Activated naive CD8-positive, alpha-beta T cell treated with anti-CD3 and anti-CD28 coated beads, Interleukin-2, amount 50 U/mL, for 16 hours (primary cell): ENCODE results near the gene RNF214.
"Not testable (repeated sequence)": the region's sequence is repeated elsewhere in the genome, so short reads cannot be mapped to it uniquely, and the experiment has no call there.

ENCODE experiments used
- DNase-seq: peaks from one replicate; pipeline ENCODE4 v3.0.0-alpha.2; 2020; ENCODE audit warnings: low read depth, low spot score

RNF214 gene

GRCh38 chr11:117197516-117198456 is 34.7 kb upstream of the RNF214 start:
- DNase-seq, result no peak

GRCh38 chr11:117198613-117199012 is 33.9 kb upstream of the RNF214 start:
- no peak for DNase-seq

DNA sequence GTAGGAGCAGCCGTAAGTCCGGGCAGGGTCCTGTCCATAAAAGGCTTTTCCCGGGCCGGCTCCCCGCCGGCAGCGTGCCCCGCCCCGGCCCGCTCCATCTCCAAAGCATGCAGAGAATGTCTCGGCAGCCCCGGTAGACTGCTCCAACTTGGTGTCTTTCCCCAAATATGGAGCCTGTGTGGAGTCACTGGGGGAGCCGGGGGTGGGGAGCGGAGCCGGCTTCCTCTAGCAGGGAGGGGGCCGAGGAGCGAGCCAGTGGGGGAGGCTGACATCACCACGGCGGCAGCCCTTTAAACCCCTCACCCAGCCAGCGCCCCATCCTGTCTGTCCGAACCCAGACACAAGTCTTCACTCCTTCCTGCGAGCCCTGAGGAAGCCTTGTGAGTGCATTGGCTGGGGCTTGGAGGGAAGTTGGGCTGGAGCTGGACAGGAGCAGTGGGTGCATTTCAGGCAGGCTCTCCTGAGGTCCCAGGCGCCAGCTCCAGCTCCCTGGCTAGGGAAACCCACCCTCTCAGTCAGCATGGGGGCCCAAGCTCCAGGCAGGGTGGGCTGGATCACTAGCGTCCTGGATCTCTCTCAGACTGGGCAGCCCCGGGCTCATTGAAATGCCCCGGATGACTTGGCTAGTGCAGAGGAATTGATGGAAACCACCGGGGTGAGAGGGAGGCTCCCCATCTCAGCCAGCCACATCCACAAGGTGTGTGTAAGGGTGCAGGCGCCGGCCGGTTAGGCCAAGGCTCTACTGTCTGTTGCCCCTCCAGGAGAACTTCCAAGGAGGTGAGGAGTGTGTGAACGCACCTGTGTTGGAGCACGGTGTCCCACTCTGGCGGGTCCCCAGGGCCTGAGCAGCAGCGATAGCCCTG is 33.2 kb upstream of the RNF214 start, which contains the start of gene TAGLN:
TSS of gene TAGLN (plus strand) at position 318 of the 863 bp plus-strand sequence. CDS start 3,644 bp downstream, outside the sequence.
- DNase-seq, result no peak

- DNase-seq, result no peak
These were observed 32.3 kb upstream of the RNF214 start for GRCh38 chr11:117199916-117200812.

GRCh38 chr11:117200813-117201657 is 31.4 kb upstream of the RNF214 start:
- DNase-seq, result no peak

DNA sequence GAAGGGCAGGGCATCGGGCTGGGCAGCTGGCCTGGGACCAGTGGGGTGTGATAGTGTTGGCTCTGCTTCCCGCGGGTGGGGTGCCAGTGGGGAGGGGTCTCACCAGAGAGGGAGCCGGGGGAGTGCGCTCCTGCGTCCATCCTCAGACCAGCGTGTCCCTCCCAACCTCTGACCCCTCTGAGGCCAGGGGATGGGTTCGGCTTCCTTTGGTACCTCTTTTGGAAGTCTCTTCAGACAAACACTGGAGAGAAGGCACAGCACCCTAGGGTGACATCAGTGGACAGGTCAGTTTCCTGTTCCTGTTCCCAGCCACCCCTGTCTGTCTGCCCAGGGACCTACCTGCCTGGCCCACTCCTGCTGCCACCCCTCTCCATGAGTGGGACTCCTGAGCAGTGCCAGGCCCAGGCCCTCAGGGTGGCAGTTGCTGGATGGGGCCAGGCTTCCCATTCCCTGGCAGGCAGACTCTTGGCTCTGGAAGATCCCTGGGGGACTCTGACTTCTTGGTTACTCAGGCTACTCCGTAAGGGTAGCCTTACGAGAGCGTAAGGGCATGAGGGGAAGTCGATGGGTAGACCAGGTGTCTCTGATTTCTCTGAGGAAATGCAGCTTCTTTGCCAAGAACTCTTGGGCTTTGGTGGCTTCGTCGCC is 30.7 kb upstream of the RNF214 start:
- no peak for DNase-seq

DNA sequence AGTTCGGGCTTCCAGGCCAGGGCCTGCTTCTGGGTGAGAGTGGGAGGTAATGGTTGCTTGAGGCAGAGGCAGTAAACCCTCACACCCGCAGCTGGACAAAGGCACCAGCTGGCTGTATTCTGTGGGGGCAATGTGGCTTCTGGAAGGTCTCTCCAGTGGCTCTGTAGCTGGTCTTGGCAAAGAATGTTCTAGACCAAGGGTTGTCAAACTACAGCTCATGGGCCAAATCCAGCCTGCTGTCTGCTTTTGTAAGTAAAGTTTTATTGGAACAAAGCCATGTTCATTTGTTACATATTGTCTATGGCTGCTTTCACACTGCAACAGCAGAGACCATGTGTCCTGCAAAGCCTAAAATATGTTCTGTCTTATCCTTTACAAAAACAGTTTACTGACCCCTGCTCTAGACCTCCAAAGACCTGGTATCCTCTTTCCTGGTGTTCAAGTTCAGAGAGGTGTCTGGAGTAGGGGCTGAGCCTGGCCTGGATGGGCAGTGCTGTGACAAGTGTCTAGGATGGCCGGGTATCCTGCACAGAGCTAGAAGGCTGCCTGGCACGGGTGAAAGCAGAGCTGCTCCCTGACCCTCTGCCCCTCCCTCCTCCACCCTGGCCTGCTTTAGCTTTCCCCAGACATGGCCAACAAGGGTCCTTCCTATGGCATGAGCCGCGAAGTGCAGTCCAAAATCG is 29.9 kb upstream of the RNF214 start:
- no peak for DNase-seq

DNA sequence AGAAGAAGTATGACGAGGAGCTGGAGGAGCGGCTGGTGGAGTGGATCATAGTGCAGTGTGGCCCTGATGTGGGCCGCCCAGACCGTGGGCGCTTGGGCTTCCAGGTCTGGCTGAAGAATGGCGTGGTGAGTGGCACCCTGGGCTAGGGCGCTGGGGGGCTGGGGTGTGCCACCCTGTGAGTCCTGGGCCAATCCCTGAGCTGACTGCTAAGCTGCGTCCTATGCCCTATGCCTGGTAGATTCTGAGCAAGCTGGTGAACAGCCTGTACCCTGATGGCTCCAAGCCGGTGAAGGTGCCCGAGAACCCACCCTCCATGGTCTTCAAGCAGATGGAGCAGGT is 29.4 kb upstream of the RNF214 start:
- DNase-seq, result no peak

GRCh38 chr11:117204283-117205080 is 28.0 kb upstream of the RNF214 start:
- DNase-seq, result no peak

DNA sequence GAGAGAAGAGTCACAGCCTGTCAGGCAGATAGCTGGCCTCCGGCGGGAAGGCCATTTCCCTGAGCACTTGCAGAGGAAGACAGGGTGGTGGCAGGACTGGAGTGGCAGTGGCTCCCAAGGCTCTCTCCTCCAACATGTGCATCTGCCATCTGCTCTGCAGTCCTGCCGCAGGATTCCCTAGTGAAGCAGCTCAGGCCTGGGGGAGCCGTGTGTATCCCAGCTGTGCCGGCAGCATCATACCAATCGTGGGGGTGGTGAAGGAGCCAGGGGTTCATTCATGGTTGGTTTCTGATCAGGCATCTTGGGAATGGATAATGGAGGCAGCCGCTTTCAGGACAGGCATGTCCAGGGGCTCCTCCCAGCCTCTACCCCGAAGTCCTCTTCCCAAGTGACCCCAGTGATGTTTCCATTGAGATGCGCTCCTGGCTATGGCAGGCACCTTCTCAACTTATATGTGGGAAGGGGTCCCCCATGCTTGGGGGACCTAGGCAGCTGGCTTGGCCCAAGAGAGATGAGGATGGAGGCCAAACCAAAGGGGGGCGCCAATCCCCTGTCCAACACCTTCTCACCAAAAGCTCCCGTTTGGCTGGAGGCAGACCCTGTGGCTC is 27.2 kb upstream of the RNF214 start:
- DNase-seq, result no peak

DNA sequence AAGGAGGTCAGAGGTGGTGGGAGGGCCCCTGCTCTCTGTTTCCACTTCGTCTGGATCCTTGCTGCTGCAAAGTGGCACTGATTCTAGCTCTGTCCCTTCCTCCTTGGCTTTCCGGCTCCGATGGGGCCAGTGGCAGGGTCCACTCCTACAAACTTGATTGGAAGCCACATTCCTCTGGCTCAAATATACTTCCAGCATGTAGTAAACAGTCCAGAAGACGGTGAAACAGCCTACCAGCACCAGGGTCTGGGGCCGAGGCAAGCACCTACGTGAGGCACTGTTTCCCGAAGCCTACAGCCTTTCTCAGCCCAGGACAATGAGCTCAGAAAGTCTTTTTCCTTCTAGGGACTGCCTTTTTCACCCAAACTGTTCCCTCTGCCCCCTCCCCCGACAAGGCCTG is 26.4 kb upstream of the RNF214 start:
- DNase-seq, result not testable (repeated sequence)

DNA sequence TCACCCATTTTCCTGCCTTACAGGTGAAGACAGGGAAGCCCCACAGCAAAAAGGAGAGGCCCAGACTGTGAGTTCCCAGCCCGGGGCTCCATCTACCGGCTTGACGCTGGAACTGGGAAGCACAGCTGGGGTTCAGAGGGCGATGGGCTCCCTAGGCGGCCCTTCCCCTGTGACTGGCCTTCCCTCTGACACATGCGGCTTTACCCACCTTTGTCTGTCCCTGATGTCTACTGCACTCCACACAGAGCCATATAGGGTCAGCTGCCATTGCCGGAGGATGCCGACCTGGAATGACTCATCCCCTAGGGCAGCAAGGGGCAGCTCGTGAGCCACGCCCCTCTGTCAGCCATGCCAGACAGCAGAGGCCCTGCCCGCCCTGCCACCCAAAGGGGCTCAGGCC is 25.6 kb upstream of the RNF214 start:
- DNase-seq, result not testable (repeated sequence)

GRCh38 chr11:117207481-117207880 is 25.0 kb upstream of the RNF214 start:
- DNase-seq, result not testable (repeated sequence)

- DNase-seq, result not testable (repeated sequence)
These were observed 23.8 kb upstream of the RNF214 start for GRCh38 chr11:117208710-117209109.

DNA sequence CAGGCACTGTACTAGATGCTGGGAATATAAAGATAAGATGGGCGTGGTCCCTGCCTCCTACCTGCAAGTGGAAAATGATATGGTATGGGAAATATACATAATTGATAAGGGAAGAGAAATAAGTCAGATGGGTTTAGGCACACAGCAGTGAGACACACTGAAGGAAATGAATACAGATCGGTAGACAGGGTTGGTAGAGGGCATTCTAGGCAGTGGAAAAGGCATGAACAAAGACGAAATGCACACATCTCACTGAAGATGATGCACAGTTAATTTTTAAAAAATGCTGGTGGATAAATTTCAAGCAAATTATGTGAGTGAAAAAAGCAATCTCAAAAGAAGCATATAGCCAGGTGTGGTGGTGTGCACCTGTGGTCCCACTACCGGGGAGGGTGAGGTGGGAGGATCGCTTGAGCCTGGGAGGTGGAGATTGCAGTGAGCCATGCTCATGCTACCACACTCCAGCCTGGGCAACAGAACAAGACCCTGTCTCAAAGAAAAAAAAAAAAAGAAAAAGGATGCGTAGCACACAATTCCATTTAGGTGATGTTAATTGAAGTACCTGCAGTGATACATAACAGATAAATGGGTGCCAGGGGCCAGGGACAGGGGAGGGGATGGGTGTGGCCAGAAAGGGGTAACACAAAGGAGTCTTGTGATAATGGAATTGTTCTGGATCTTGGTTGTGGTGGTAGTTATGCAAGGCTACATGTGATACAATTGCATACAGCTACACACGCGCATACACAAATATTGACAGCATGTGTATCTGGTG is 22.9 kb upstream of the RNF214 start:
- not testable (repeated sequence) for DNase-seq

GRCh38 chr11:117210620-117211019 is 21.9 kb upstream of the RNF214 start:
- DNase-seq, result no peak

- no peak for DNase-seq
These were observed 19.6 kb upstream of the RNF214 start for GRCh38 chr11:117212697-117213355.
